ENCODE measurements around the gene MRRF.
A peak's percentile ranks its signal among the peaks of the same experiment; 100 is the strongest.

The MRRF gene

GRCh38 chr9:122332083-122332482, 67.4 kb downstream of the MRRF start:
- H3K4me1 ChIP-seq (ENCODE audit: insufficient read depth, insufficient read length), result peaks cover 26% of the 10 kb centered on the region
- H3K36me3 ChIP-seq (ENCODE audit: insufficient read depth, insufficient read length, low read length), result peaks cover 3% of the 10 kb centered on the region
- H3K27me3 ChIP-seq (ENCODE audit: insufficient read depth, insufficient read length), result no peaks in the 10 kb centered on the region
- no peak overlapping the region for H3K4me3 ChIP-seq (ENCODE audit: insufficient read length, low read depth)
- no peak overlapping the region for H3K9ac ChIP-seq (ENCODE audit: insufficient read length, low read depth)
- no peak for TF ChIP-seq YY1 (IDR thresholded peaks at IDR 0.05; ENCODE audit: insufficient read depth, insufficient read length)
- no peak for TF ChIP-seq SUZ12 (IDR thresholded peaks at IDR 0.05; ENCODE audit: extremely low read depth, insufficient read depth, insufficient read length)
- no peak for TF ChIP-seq ZNF274 (IDR thresholded peaks at IDR 0.05; ENCODE audit: low read depth, low read length)
- no peak for DNase-seq (ENCODE audit: low read depth, low spot score)
- H3K9me3 ChIP-seq (ENCODE audit: insufficient read depth, low read length), result no peaks in the 10 kb centered on the region

- H3K36me3 ChIP-seq (ENCODE audit: insufficient read depth, insufficient read length, low read length), result peaks cover 3% of the 10 kb centered on the region
- no peak overlapping the region for H3K9ac ChIP-seq (ENCODE audit: insufficient read length, low read depth)
- H3K9me3 ChIP-seq (ENCODE audit: insufficient read depth, low read length), result no peaks in the 10 kb centered on the region
- no peak overlapping the region for H3K4me3 ChIP-seq (ENCODE audit: insufficient read length, low read depth)
- peaks cover 31% of the 10 kb centered on the region for H3K4me1 ChIP-seq (ENCODE audit: insufficient read depth, insufficient read length)
- no peak for DNase-seq (ENCODE audit: low read depth, low spot score)
- H3K27me3 ChIP-seq (ENCODE audit: insufficient read depth, insufficient read length), result no peaks in the 10 kb centered on the region
- no peak for TF ChIP-seq ZNF274 (IDR thresholded peaks at IDR 0.05; ENCODE audit: low read depth, low read length)
- no peak for TF ChIP-seq SUZ12 (IDR thresholded peaks at IDR 0.05; ENCODE audit: extremely low read depth, insufficient read depth, insufficient read length)
- no peak for TF ChIP-seq YY1 (IDR thresholded peaks at IDR 0.05; ENCODE audit: insufficient read depth, insufficient read length)
These were observed 68.0 kb downstream of the MRRF start for GRCh38 chr9:122332644-122333043.

- no peak for TF ChIP-seq YY1 (IDR thresholded peaks at IDR 0.05; ENCODE audit: insufficient read depth, insufficient read length)
- TF ChIP-seq SUZ12 (IDR thresholded peaks at IDR 0.05; ENCODE audit: extremely low read depth, insufficient read depth, insufficient read length), result no peak
- no peak for TF ChIP-seq ZNF274 (IDR thresholded peaks at IDR 0.05; ENCODE audit: low read depth, low read length)
- no peaks in the 10 kb centered on the region for H3K27me3 ChIP-seq (ENCODE audit: insufficient read depth, insufficient read length)
- no peak overlapping the region for H3K9ac ChIP-seq (ENCODE audit: insufficient read length, low read depth)
- peaks cover 3% of the 10 kb centered on the region for H3K36me3 ChIP-seq (ENCODE audit: insufficient read depth, insufficient read length, low read length)
- no peaks in the 10 kb centered on the region for H3K9me3 ChIP-seq (ENCODE audit: insufficient read depth, low read length)
- peak; percentile 57 for DNase-seq (ENCODE audit: low read depth, low spot score)
- peaks cover 35% of the 10 kb centered on the region for H3K4me1 ChIP-seq (ENCODE audit: insufficient read depth, insufficient read length)
- H3K4me3 ChIP-seq (ENCODE audit: insufficient read length, low read depth), result no peak overlapping the region
These were observed 68.6 kb downstream of the MRRF start for GRCh38 chr9:122333169-122333808.

GRCh38 chr9:122334916-122335315, 70.2 kb downstream of the MRRF start:
- H3K27me3 ChIP-seq (ENCODE audit: insufficient read depth, insufficient read length), result no peaks in the 10 kb centered on the region
- peaks cover 38% of the 10 kb centered on the region for H3K4me1 ChIP-seq (ENCODE audit: insufficient read depth, insufficient read length)
- H3K36me3 ChIP-seq (ENCODE audit: insufficient read depth, insufficient read length, low read length), result no peaks in the 10 kb centered on the region
- H3K4me3 ChIP-seq (ENCODE audit: insufficient read length, low read depth), result no peak overlapping the region
- H3K9ac ChIP-seq (ENCODE audit: insufficient read length, low read depth), result no peak overlapping the region
- H3K9me3 ChIP-seq (ENCODE audit: insufficient read depth, low read length), result no peaks in the 10 kb centered on the region
- DNase-seq (ENCODE audit: low read depth, low spot score), result no peak
- TF ChIP-seq ZNF274 (IDR thresholded peaks at IDR 0.05; ENCODE audit: low read depth, low read length) (no peak), SUZ12 (IDR thresholded peaks at IDR 0.05; ENCODE audit: extremely low read depth, insufficient read depth, insufficient read length) (no peak), YY1 (IDR thresholded peaks at IDR 0.05; ENCODE audit: insufficient read depth, insufficient read length) (no peak)

GRCh38 chr9:122336189-122336588, 71.5 kb downstream of the MRRF start:
- no peak for DNase-seq (ENCODE audit: low read depth, low spot score)

GRCh38 chr9:122336866-122337555, 72.3 kb downstream of the MRRF start:
- TF ChIP-seq YY1 (IDR thresholded peaks at IDR 0.05; ENCODE audit: insufficient read depth, insufficient read length), result no peak
- TF ChIP-seq SUZ12 (IDR thresholded peaks at IDR 0.05; ENCODE audit: extremely low read depth, insufficient read depth, insufficient read length), result no peak
- no peak for TF ChIP-seq ZNF274 (IDR thresholded peaks at IDR 0.05; ENCODE audit: low read depth, low read length)
- no peaks in the 10 kb centered on the region for H3K27me3 ChIP-seq (ENCODE audit: insufficient read depth, insufficient read length)
- H3K9ac ChIP-seq (ENCODE audit: insufficient read length, low read depth), result no peak overlapping the region
- no peak overlapping the region for H3K4me3 ChIP-seq (ENCODE audit: insufficient read length, low read depth)
- no peak for DNase-seq (ENCODE audit: low read depth, low spot score)
- H3K36me3 ChIP-seq (ENCODE audit: insufficient read depth, insufficient read length, low read length), result no peaks in the 10 kb centered on the region
- H3K9me3 ChIP-seq (ENCODE audit: insufficient read depth, low read length), result no peaks in the 10 kb centered on the region
- H3K4me1 ChIP-seq (ENCODE audit: insufficient read depth, insufficient read length), result peaks cover 29% of the 10 kb centered on the region

More at GRCh38 chr9:122336189-122336588, 71.5 kb downstream of the MRRF start:
- H3K4me1 ChIP-seq (ENCODE audit: insufficient read depth, insufficient read length), result peaks cover 34% of the 10 kb centered on the region
- H3K4me3 ChIP-seq (ENCODE audit: insufficient read length, low read depth), result no peak overlapping the region
- TF ChIP-seq ZNF274 (IDR thresholded peaks at IDR 0.05; ENCODE audit: low read depth, low read length) (no peak), SUZ12 (IDR thresholded peaks at IDR 0.05; ENCODE audit: extremely low read depth, insufficient read depth, insufficient read length) (no peak), YY1 (IDR thresholded peaks at IDR 0.05; ENCODE audit: insufficient read depth, insufficient read length) (no peak)
- no peaks in the 10 kb centered on the region for H3K36me3 ChIP-seq (ENCODE audit: insufficient read depth, insufficient read length, low read length)
- H3K9me3 ChIP-seq (ENCODE audit: insufficient read depth, low read length), result no peaks in the 10 kb centered on the region
- H3K9ac ChIP-seq (ENCODE audit: insufficient read length, low read depth), result no peak overlapping the region
- no peaks in the 10 kb centered on the region for H3K27me3 ChIP-seq (ENCODE audit: insufficient read depth, insufficient read length)

- Histone ChIP-seq H3K27me3 (ENCODE audit: insufficient read depth, insufficient read length) (no peaks in the 10 kb centered on the region), H3K4me1 (ENCODE audit: insufficient read depth, insufficient read length) (peaks cover 29% of the 10 kb centered on the region), H3K36me3 (ENCODE audit: insufficient read depth, insufficient read length, low read length) (no peaks in the 10 kb centered on the region), H3K9me3 (ENCODE audit: insufficient read depth, low read length) (no peaks in the 10 kb centered on the region), H3K9ac (ENCODE audit: insufficient read length, low read depth) (no peak overlapping the region), H3K4me3 (ENCODE audit: insufficient read length, low read depth) (no peak overlapping the region)
- TF ChIP-seq YY1 (IDR thresholded peaks at IDR 0.05; ENCODE audit: insufficient read depth, insufficient read length) (no peak), ZNF274 (IDR thresholded peaks at IDR 0.05; ENCODE audit: low read depth, low read length) (no peak), SUZ12 (IDR thresholded peaks at IDR 0.05; ENCODE audit: extremely low read depth, insufficient read depth, insufficient read length) (no peak)
- no peak for DNase-seq (ENCODE audit: low read depth, low spot score)
These were observed 72.9 kb downstream of the MRRF start for GRCh38 chr9:122337556-122337929.
